Inflammatory macrophage (primary cell): ENCODE results near the gene PARN.
A peak's percentile ranks its signal among the peaks of the same experiment; 100 is the strongest.
"Not testable (repeated sequence)": the region's sequence is repeated elsewhere in the genome, so short reads cannot be mapped to it uniquely, and the experiment has no call there.

Experiments used
- DNase-seq, 2 donors: peaks; one replicate each; pipeline ENCODE4 v3.0.0-alpha.2; 2020 to 2022
- total RNA-seq, 18 experiments: gene quantifications; one replicate each; lab custom pipeline; 2026; ENCODE audit warnings: mixed read lengths in 6 of 18, inconsistent platforms in 2 of 18; lab: John Stamatoyannopoulos, UW

The PARN gene
- total RNA-seq = 17.5 to 59.6 (median 49.5) reads per million in 18 experiments

GRCh38 chr16:14629919-14630619, at the start of gene PARN:
PARN (minus strand) TSS chr16:14630260; CDS start chr16:14630125, 135 bp downstream.
- DNase-seq = peak; percentile 98 to 99

- no peak for DNase-seq
Measured at GRCh38 chr16:14678748-14679497, 48.9 kb upstream of the PARN start.

- DNase-seq = no peak
Measured at GRCh38 chr16:14677627-14678026, 47.6 kb upstream of the PARN start.

GRCh38 chr16:14676633-14677032, 46.6 kb upstream of the PARN start:
- DNase-seq = no peak

GRCh38 chr16:14672403-14672971, 42.4 kb upstream of the PARN start:
- DNase-seq = no peak

- no peak for DNase-seq
Measured at GRCh38 chr16:14669776-14670175, 39.7 kb upstream of the PARN start.

- DNase-seq = no peak
Measured at GRCh38 chr16:14668556-14669223, 38.6 kb upstream of the PARN start.

- DNase-seq = no peak
Measured at GRCh38 chr16:14667347-14668266, 37.5 kb upstream of the PARN start.

GRCh38 chr16:14658063-14658462, 28.0 kb upstream of the PARN start:
- no peak for DNase-seq

GRCh38 chr16:14652726-14653125, 22.7 kb upstream of the PARN start:
- DNase-seq = no peak

- no peak for DNase-seq
Measured at GRCh38 chr16:14650629-14651028, 20.6 kb upstream of the PARN start.

GRCh38 chr16:14649816-14650215, 19.8 kb upstream of the PARN start:
- DNase-seq = no peak

GRCh38 chr16:14641926-14642325, 11.9 kb upstream of the PARN start:
- peak; percentile 74 to 75 for DNase-seq

GRCh38 chr16:14641206-14641605, 11.1 kb upstream of the PARN start:
- no peak for DNase-seq

- no peak for DNase-seq
Measured at GRCh38 chr16:14640538-14640937, 10.5 kb upstream of the PARN start.

- DNase-seq = not testable (repeated sequence)
Measured at GRCh38 chr16:14636951-14637240, 6.8 kb upstream of the PARN start.

GRCh38 chr16:14636179-14636950, 6.3 kb upstream of the PARN start:
- not testable (repeated sequence) for DNase-seq

GRCh38 chr16:14635395-14636165, 5.5 kb upstream of the PARN start:
- DNase-seq = no peak

- no peak for DNase-seq
Measured at GRCh38 chr16:14634389-14634725, 4.3 kb upstream of the PARN start.

- peak; percentile 99 for DNase-seq
Measured at GRCh38 chr16:14632693-14633569, 2.9 kb upstream of the PARN start, which contains the start of gene BFAR. BFAR (plus strand) TSS chr16:14632951; CDS start chr16:14644347, 11,396 bp downstream.
